ENCODE measurements around the gene LAMB2. TPM values are rescaled to one million over a fixed set of nuclear protein-coding genes. Genes with fewer than 3 reads are reported as not detected.
A peak's percentile ranks its signal among the peaks of the same experiment; 100 is the strongest.

LAMB2 gene
- total and polyA plus RNA-seq, 2 experiments from 2014 or later = 71.3 to 154 TPM

DNA sequence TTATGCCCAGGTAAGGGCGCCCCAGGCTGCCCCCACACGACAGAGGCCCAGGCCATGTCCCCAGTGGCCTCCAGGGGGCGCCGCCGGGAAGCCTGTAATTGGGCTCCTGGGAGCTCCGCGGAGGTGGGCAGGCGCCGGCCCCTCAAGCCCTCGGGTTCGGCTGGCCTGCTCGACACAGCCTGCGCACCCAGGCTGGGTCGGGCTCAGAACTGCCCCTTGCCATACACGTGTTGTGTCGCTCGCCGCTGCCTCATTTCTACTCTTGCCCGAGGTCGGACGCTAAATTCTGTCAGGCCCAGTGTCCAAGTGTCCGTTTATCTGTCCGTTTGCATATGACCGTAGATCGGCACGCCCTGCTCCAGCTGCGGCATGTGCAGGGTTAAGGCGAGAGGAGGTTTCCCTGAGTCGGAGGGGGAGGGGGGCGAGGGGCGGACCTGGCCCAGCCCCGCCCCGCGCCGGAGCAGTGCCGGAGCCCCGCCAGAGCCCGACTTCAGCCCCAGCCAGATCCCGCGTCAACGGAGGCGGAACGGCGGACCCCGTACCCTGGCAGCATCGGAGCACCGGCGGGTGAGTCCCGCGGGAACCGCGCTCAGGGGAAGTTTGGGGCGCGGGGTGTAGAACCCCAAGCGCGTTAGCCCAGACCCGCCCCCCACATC lies 38.4 kb upstream of the LAMB2 start, which contains the start of gene KLHDC8B:
KLHDC8B (plus strand) TSS at position 480 of the 656 bp plus-strand sequence. CDS start 1,172 bp downstream, outside the sequence.
- peaks cover 9% of the 10 kb centered on the region for H3K27me3 Mint-ChIP-seq (ENCODE audit: insufficient read depth, low read depth, poor library complexity)
- H3K4me1 Mint-ChIP-seq = peaks cover 25% of the 10 kb centered on the region
- H3K4me3 ChIP-seq = peak within 1 kb of the TSS; percentile 85
- no peak for TF ChIP-seq EZH2 (IDR thresholded peaks at IDR 0.05; ENCODE audit: low read depth, unreplicated experiment)
- no peak for TF ChIP-seq ZNF331 (CRISPR knock-in tag; IDR thresholded peaks at IDR 0.05; ENCODE audit: low read depth)
- TF ChIP-seq JUNB (IDR thresholded peaks at IDR 0.05; ENCODE audit: unreplicated experiment) = no peak
- peak; percentile 69 for TF ChIP-seq POLR2AphosphoS5 (IDR thresholded peaks at IDR 0.05; ENCODE audit: low read depth)
- TF ChIP-seq, protein P1, sequence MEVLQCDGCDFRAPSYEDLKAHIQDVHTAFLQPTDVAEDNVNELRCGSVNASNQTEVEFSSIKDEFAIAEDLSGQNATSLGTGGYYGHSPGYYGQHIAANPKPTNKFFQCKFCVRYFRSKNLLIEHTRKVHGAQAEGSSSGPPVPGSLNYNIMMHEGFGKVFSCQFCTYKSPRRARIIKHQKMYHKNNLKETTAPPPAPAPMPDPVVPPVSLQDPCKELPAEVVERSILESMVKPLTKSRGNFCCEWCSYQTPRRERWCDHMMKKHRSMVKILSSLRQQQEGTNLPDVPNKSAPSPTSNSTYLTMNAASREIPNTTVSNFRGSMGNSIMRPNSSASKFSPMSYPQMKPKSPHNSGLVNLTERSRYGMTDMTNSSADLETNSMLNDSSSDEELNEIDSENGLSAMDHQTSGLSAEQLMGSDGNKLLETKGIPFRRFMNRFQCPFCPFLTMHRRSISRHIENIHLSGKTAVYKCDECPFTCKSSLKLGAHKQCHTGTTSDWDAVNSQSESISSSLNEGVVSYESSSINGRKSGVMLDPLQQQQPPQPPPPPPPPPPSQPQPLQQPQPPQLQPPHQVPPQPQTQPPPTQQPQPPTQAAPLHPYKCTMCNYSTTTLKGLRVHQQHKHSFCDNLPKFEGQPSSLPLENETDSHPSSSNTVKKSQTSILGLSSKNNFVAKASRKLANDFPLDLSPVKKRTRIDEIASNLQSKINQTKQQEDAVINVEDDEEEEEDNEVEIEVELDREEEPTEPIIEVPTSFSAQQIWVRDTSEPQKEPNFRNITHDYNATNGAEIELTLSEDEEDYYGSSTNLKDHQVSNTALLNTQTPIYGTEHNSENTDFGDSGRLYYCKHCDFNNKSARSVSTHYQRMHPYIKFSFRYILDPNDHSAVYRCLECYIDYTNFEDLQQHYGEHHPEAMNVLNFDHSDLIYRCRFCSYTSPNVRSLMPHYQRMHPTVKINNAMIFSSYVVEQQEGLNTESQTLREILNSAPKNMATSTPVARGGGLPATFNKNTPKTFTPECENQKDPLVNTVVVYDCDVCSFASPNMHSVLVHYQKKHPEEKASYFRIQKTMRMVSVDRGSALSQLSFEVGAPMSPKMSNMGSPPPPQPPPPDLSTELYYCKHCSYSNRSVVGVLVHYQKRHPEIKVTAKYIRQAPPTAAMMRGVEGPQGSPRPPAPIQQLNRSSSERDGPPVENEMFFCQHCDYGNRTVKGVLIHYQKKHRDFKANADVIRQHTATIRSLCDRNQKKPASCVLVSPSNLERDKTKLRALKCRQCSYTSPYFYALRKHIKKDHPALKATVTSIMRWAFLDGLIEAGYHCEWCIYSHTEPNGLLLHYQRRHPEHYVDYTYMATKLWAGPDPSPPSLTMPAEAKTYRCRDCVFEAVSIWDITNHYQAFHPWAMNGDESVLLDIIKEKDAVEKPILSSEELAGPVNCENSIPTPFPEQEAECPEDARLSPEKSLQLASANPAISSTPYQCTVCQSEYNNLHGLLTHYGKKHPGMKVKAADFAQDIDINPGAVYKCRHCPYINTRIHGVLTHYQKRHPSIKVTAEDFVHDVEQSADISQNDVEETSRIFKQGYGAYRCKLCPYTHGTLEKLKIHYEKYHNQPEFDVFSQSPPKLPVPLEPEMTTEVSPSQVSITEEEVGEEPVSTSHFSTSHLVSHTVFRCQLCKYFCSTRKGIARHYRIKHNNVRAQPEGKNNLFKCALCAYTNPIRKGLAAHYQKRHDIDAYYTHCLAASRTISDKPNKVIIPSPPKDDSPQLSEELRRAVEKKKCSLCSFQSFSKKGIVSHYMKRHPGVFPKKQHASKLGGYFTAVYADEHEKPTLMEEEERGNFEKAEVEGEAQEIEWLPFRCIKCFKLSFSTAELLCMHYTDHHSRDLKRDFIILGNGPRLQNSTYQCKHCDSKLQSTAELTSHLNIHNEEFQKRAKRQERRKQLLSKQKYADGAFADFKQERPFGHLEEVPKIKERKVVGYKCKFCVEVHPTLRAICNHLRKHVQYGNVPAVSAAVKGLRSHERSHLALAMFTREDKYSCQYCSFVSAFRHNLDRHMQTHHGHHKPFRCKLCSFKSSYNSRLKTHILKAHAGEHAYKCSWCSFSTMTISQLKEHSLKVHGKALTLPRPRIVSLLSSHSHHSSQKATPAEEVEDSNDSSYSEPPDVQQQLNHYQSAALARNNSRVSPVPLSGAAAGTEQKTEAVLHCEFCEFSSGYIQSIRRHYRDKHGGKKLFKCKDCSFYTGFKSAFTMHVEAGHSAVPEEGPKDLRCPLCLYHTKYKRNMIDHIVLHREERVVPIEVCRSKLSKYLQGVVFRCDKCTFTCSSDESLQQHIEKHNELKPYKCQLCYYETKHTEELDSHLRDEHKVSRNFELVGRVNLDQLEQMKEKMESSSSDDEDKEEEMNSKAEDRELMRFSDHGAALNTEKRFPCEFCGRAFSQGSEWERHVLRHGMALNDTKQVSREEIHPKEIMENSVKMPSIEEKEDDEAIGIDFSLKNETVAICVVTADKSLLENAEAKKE (CRISPR knock-in tag; IDR thresholded peaks at IDR 0.05) = no peak
- no peak for TF ChIP-seq EZH2phosphoT487 (IDR thresholded peaks at IDR 0.05; ENCODE audit: unreplicated experiment)
- TF ChIP-seq CREB1 (CRISPR knock-in tag; IDR thresholded peaks at IDR 0.05; ENCODE audit: low read depth) = 0 out of 2 replicates have a peak, but pooled peaks have one; percentile 16
- TF ChIP-seq STAT1 (IDR thresholded peaks at IDR 0.05; ENCODE audit: unreplicated experiment) = no peak
- TF ChIP-seq, protein P2, sequence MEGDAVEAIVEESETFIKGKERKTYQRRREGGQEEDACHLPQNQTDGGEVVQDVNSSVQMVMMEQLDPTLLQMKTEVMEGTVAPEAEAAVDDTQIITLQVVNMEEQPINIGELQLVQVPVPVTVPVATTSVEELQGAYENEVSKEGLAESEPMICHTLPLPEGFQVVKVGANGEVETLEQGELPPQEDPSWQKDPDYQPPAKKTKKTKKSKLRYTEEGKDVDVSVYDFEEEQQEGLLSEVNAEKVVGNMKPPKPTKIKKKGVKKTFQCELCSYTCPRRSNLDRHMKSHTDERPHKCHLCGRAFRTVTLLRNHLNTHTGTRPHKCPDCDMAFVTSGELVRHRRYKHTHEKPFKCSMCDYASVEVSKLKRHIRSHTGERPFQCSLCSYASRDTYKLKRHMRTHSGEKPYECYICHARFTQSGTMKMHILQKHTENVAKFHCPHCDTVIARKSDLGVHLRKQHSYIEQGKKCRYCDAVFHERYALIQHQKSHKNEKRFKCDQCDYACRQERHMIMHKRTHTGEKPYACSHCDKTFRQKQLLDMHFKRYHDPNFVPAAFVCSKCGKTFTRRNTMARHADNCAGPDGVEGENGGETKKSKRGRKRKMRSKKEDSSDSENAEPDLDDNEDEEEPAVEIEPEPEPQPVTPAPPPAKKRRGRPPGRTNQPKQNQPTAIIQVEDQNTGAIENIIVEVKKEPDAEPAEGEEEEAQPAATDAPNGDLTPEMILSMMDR (conservative IDR thresholded peaks at IDR 0.05; ENCODE audit: low read depth in 2 of 2) = peak; percentile 92 to 93
- TF ChIP-seq, protein P3, sequence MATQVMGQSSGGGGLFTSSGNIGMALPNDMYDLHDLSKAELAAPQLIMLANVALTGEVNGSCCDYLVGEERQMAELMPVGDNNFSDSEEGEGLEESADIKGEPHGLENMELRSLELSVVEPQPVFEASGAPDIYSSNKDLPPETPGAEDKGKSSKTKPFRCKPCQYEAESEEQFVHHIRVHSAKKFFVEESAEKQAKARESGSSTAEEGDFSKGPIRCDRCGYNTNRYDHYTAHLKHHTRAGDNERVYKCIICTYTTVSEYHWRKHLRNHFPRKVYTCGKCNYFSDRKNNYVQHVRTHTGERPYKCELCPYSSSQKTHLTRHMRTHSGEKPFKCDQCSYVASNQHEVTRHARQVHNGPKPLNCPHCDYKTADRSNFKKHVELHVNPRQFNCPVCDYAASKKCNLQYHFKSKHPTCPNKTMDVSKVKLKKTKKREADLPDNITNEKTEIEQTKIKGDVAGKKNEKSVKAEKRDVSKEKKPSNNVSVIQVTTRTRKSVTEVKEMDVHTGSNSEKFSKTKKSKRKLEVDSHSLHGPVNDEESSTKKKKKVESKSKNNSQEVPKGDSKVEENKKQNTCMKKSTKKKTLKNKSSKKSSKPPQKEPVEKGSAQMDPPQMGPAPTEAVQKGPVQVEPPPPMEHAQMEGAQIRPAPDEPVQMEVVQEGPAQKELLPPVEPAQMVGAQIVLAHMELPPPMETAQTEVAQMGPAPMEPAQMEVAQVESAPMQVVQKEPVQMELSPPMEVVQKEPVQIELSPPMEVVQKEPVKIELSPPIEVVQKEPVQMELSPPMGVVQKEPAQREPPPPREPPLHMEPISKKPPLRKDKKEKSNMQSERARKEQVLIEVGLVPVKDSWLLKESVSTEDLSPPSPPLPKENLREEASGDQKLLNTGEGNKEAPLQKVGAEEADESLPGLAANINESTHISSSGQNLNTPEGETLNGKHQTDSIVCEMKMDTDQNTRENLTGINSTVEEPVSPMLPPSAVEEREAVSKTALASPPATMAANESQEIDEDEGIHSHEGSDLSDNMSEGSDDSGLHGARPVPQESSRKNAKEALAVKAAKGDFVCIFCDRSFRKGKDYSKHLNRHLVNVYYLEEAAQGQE (IDR thresholded peaks at IDR 0.05; ENCODE audit: unreplicated experiment) = no peak
- no peak for TF ChIP-seq ZNF114 (CRISPR knock-in tag; IDR thresholded peaks at IDR 0.05)
- peak within 1 kb of the TSS; percentile 99 for H2AFZ ChIP-seq
- peaks cover 8% of the 10 kb centered on the region; the same call in 1 of the 2 replicates for H3K9me2 ChIP-seq (ENCODE audit: insufficient read depth)
- peak within 1 kb of the TSS; percentile 80 for H3K27ac Mint-ChIP-seq
- no peaks in the 10 kb centered on the region for H3K36me3 ChIP-seq (ENCODE audit: insufficient read depth)
- DNase-seq (ENCODE audit: low spot score) (peak; percentile 93), ATAC-seq (peak; percentile 88)
- peak within 1 kb of the TSS; percentile 82 for H3K4me3 Mint-ChIP-seq
- H3F3A ChIP-seq (replicated peaks; ENCODE audit: low read depth) = no peaks in the 10 kb centered on the region
- peaks cover 2% of the 10 kb centered on the region; the same call in 1 of the 3 replicates for H3K36me3 Mint-ChIP-seq (ENCODE audit: low read depth)
- no peaks in the 10 kb centered on the region for H4K20me1 ChIP-seq (replicated peaks; ENCODE audit: insufficient read depth)
- H3K4me1 ChIP-seq (ENCODE audit: insufficient read depth) = peaks cover 15% of the 10 kb centered on the region
- peak within 1 kb of the TSS; percentile 96 for H3K4me2 ChIP-seq
- H3K79me2 ChIP-seq (replicated peaks; ENCODE audit: insufficient read depth) = no peaks in the 10 kb centered on the region
- no peaks in the 10 kb centered on the region for H3K27me3 ChIP-seq (ENCODE audit: insufficient read depth)
- no peak within 1 kb of the TSS for H3K27ac ChIP-seq (ENCODE audit: low read depth)
- H3K9me3 Mint-ChIP-seq = no peaks in the 10 kb centered on the region
